ENCODE data around the gene STAP2. TPM values are rescaled to one million over a fixed set of nuclear protein-coding genes. Genes with fewer than 3 reads are reported as not detected.

STAP2 gene, protein sequence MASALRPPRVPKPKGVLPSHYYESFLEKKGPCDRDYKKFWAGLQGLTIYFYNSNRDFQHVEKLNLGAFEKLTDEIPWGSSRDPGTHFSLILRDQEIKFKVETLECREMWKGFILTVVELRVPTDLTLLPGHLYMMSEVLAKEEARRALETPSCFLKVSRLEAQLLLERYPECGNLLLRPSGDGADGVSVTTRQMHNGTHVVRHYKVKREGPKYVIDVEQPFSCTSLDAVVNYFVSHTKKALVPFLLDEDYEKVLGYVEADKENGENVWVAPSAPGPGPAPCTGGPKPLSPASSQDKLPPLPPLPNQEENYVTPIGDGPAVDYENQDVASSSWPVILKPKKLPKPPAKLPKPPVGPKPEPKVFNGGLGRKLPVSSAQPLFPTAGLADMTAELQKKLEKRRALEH
- total RNA-seq (2014; rRNA removed; shearing (Covaris generic)): 73.5 and 96.1 TPM in 2 replicates

DNA sequence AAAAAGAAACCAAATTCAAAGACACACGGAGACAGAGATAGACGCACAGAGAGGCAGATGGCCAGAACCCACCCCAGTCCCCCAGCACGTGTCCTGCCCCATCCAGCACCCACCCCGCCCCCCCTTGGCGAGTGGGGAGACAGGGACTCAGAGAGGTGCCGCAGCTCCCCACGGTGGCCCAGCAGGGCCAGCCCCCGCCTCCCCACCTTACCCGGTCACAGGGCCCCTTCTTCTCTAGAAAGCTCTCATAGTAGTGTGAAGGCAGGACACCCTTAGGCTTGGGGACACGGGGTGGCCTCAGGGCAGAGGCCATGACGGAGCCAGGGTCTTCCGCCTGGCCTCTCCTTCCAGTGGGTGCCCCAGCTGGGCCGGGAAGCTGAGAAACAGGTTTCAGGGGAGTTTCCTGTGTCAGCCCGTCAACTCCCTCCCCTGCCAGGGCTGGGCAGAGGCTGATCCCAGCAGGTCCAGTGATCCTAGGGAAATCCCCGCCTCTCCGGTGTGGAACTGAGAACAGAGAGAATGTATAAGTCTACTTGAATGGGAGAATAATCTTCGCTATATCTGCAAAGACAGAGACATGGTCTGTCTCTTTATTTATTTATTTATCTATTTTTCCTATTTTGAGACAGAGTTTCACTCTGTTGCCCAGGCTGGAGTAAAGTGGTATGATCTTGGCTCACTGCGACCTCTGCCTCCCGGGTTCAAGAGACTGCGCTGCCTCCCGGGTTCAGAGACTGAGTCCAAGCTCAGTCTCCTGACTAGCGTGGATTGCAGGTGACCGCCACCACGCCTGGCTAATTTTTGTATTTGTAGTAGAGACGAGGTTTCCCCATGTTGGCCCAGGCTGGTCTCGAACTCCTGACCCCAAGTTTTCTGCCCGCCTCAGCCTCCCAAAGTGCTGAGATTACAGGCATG lies at the start of gene STAP2:
Gene STAP2 (minus strand): TSS at position 387 of the 915 bp plus-strand sequence. CDS start 74 bp downstream, at position 313.
- peak; percentile 59 for DNase-seq (ENCODE audit: low spot score)

DNA sequence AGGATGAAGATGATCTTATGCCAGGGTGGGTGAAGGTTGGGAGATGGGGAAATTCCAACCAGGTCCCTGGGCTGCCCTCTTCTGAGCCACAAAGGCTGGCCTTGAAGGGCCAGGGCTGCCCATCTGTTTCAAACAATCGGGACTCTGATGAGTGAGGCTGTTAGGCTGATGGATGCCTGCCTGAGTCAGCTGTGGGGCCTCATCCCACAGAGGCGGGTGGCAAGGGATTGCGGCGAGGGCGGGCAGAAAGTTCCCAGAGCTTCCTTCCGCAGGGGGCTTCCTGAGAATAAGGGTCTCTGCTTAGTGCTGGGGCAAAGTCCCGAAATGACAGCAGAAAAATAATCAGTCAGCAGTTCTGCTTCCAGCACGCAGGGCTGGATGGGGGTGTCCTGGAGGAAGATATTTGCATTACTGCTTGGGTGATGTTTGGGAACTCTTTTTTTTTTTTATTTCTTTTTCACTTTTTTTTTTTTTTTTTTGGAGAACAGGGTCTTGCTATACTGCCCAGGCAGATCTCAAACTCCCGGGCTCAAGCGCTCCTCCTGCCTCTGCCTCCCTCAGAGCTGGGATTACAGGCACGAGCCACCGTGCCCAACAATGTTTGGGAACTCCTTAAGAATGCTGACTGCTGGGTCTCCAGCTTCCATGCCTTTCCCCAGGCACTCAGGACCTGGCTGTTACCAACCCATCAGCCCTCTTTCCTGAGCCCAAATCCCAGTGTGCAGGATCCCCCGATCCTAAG lies 47.6 kb upstream of the STAP2 start:
- DNase-seq (ENCODE audit: low spot score): no peak

DNA sequence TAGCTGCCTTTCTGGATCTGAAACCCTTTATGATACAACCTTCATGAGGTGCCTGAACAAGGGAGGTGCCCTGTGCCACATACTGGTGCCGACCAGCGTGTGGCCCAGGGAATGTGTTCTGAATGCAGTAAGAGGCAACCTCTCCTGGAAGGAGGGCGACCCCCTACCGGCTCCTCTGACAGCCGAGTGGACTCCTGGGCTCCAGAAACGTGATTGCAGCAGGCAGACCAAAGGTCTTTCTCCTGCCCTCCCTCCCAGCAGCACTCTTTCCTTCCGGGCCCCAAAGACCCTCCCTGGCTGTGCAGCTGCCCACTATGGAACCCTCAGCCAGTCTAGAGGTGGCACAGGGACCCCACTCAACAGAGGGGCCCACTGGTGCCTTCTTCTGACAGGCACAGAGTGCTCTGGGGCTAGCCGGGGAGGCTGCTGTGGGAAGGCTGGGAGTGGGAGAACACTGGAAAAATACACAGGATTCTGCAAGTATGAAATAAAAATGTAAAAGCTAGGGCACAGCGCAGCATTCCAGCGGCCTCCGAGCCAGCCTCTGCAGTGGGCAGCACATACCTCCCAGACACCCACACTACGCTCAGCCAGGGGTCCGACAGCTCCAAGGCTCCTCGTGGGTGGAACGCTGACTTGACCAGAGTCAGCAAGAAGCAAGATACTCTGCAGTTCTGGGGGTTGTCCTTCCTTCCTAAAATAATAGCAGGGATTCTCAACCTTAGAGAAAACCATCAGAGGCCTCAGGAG lies 46.8 kb upstream of the STAP2 start:
- no peak for DNase-seq (ENCODE audit: low spot score)

DNA sequence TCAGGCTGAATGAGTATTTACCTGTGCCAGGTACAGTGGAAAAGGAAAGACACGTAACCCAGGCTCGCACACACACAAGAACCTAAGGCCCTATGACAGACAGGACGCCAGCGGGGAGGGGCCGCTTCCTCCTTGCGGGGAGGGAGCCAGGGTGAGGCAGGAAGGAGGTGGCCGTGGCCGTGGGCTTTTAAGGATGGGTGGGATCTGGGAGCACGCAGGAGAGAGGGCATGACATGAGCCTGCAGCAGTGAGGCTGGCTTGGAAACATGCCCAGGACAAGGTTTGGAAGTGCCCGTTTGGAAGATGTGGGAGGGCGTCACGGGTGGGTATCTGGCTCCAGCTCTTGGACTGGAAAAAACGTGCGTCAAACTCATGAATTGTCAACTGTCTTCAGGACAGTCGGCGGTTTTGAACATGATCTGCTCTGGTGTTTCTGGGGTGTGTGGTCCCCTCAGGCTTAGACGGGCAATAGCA lies 41.7 kb upstream of the STAP2 start:
- no peak for DNase-seq (ENCODE audit: low spot score)

DNA sequence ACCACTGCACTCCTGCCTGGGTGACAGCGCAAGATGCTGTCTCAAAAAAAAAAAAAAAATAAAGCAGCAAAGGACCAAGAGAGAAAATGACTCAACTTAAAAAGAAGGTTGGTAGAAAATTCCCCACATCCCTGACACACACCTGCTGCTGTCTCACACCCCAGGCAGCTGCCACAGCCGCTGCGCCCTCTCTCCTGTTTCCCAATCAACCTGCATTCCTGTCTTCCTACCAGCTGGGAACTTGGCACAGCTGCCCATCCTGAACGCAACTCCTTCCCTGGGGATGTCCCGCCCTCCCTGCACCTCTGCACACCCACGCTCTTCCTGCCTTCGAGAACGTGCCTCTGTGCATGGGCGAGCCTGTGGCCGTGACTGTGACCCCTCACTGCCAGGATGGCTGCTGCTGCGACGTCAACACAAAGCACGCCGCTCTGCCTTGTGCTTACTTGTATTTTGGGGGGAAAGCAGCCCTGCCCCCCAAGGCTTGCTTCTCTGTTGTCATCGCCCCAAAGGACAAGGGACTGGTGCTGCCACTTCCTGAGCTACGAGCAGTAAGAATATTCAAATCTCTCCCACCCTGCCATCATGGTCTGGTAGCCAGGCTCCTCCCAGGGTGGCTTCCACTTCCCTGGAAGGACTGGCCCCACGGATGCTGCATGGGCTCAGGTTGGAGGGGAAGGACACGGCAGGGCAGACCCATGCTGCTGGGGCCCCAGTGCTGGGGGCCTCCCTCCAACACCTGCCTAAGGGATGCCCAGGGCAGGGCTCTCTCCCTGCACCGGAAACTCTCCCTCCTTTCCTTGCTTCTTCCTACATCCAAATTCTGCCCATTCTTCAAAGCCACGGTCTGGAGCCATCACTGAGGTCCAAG lies 41.0 kb upstream of the STAP2 start:
- peak; percentile 97 for DNase-seq (ENCODE audit: low spot score)

DNA sequence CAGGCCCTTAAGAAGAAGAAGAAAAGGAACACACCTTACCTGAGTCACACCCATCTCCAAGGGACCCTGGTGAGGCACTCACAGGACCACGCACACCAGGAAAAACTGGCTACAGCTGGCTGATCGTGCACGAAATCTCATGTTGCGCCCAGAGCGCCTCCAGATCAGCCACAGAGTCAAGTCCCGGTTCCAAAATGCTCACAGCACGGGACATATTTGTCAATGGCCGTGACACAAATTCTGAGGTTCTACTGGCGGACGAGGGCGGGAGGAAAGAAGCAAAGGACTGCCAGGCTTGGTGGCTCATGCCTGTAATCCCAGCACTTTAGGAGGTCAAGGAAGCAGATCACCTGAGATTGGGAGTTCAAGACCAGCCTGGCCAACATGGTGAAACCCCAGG lies 40.3 kb upstream of the STAP2 start:
- DNase-seq (ENCODE audit: low spot score): no peak

DNA sequence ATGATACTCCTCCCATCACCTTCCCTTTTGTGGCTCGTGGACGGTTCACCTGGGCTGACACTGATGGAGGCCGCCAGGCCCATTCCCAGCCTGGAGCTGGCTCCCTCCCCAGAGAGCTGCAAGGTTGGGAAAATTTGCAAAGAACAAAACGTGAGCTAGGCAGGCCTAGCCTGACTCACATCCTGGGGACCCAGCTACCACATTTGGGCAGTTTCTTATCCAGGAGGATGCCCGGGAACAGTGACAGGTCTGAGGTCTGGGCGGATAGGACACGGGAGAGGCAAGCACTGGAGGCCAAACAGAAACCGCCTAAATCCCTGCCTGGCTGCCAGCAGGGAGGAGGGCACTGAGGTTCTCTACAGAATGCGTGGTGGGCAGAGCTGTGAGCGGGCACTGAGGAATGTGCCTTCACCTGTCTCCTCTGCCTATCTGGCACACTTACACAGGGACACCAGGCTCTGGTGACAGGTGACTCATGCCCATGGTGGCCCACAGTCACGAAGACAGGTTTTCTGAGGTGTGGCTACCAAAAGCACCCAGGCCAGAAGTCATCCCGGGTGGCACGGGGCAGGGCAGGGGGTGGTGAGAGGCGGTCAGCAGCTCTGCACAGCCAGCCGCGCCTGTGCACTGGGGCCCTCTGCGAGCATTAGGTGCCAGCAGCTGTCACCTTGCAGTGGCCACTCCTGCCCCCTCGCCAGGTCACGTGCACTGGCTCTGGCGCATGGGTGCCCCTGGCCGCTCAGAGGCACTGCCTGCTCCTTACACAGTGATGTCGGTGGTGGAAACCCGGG lies 38.6 kb upstream of the STAP2 start:
- peak; percentile 84 for DNase-seq (ENCODE audit: low spot score)

DNA sequence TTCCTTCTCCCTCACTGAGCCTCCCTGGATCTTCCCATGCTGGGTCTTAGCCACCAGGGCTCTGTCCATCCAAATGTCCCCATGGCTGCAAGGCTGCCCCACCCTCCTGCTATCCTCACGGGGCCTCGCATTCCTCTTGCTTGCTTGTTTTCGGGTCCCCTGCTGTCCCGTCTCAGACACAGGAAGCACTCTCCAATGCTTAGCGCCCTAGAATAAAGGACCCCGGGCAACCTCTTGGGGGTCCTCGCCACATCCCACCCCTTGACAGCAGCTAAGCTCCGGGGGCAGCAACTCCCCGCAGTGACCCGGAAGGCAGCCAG lies 38.0 kb upstream of the STAP2 start:
- DNase-seq (ENCODE audit: low spot score): no peak

DNA sequence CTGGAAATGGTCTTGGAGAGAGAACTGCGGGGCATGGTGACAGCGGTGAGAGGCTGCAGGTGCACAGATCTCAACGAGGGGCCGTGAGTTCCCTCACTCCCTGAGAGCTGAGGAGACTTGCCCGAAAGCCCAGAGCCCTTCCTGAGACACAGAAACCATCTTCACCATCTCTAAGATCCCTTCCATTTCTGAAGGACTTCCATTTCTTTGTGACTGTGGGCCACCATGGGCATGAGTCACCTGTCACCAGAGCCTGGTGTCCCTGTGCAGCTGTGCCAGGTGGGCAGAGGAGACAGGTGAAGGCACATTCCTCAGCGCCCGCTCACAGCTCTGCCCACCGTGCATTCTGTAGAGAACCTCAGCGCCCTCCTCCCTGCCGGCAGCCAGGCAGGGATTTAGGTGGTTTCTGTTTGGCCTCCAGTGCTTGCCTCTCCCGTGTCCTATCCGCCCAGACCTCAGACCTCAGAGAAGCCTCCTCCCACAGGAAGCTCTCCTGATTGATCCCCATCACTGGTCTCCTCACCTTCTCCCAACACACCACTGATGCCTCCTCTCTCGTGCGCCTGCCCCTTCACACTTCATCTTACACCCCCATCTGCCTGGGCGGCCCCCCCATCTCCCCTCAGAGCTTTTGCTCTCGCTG lies 37.5 kb upstream of the STAP2 start:
- DNase-seq (ENCODE audit: low spot score): peak; percentile 46

DNA sequence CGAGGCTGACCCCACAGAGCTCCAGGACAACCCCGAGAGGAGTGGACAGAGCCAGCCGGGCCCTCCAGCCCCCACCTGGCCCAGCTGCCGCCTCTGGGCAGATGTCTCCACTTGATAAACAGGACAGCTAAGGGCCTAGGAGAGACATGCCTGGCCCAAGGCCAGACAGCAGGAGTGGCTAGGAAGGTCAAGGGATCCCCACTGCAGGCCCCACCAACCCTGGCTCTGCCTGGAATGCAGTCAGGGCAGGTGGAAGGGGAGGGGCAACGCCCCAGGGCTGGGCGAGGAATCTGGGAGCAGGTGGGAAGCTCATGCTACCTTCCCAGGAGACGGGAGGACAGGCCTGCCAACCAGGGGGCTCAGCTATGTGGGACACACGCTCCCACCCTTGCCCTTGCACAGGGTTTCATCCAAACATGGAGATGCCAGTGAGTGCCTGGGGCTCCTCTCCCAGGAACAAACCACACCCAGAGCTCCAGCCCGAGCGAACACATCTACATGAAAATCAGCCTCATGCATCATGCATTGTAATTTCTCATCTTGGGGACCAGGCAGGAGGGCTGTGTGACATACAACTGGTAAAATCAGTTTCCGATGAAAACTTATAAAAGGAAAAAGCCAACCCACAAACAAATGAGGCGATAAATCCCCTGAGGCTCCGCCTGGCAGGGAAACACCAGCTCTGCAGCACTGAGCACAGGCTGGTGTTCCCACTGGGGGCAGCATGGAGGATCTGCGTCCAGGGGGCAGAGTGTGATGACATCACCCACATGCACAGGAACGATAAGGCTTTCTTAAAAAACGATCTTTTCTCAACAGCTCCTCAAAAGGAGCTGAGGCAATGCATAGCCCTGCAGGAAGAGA lies 36.8 kb upstream of the STAP2 start:
- DNase-seq (ENCODE audit: low spot score): peak; percentile 89

DNA sequence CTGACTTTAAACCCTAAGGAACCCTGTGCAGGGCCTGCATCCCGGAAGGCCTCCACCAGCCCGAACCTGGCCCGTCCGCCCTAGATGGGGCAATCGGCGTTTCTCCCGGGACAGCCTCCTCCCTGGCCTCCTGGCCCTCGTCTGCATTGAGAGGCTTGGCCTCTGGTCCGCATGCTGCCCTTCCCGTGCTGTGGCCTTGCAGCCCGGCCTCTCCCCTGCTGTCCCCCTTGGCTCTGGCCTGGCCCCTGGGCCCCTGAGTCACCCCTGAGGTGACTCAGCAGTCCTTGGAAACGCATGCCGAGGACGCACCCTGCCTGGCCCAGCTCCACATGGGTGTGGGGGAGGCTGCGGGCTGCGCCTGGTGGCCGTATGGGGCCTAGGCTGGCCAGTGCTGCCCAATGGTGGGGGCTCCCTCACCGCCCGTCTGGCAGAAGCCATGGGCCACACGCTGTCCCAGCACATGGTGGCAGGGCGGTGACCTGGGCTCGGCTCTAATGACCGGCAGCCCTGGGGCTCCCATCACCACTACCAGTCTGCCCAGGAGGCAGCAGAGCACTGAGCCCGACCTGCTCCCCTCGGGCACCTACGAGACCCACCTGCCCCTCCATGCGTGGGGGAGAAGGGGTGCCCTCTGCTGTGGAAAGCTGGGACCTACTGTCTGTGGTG lies 36.0 kb upstream of the STAP2 start:
- peak; percentile 90 for DNase-seq (ENCODE audit: low spot score)

DNA sequence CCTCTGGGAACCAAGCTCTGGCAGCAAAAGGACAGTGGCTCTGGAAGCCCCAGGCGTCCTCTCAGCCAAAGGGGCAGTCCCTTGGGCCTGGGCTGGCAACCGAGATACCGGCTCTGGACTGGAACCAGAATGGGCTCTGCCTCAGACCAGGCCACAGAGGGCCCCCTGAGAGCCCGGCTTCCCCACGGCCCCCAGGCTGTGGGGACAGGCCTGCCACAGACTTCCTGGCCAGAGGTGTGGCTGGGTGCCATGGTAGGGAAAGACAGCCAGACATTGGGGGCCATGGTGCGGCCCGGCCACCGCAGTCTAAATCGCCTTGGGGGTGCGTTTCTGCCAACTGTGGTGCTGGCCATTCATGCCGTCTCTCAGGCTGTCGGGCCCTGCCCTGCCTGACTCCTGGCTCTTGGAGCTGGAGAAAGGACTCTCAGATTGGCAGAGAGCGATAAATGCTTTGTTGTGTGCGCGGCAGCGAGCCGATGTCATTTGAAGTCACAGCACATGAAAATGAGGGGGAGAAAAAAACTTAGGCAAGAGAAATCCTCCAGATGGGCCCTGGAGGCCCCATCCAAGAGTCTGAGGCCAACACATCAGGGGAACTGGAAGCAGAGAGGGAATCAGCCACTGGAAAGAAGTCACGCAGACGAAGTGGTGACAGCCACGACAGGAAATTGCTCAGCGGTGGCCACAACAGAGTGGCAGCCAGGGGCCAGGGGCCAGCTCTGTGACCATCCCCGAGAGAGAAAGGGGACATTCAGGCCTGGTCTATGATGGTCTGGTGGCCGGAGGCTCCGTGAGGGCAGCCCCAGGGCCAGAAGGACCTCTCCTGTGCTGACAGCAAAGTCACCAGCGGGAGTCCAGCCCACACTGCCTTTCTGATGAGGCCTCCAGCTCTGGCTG lies 35.2 kb upstream of the STAP2 start:
- peak; percentile 47 for DNase-seq (ENCODE audit: low spot score)

DNA sequence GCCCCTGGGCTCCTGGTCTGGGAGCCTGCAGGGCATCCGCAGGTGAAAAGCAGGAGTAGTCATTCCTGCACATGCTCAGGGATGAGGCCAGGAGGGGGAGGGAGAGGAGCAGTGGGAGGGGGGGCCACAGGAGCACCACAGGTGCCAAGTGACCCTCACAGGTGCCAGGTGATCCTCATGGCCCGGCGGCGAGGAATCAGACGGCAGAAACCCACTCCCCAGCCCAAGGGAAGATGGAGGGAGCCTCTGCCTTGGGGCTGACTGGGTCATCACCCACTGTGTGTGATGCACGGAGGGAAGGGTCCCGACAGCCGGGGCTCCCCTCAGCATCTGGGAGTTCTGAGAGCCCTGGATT lies 34.4 kb upstream of the STAP2 start:
- DNase-seq (ENCODE audit: low spot score): no peak

DNA sequence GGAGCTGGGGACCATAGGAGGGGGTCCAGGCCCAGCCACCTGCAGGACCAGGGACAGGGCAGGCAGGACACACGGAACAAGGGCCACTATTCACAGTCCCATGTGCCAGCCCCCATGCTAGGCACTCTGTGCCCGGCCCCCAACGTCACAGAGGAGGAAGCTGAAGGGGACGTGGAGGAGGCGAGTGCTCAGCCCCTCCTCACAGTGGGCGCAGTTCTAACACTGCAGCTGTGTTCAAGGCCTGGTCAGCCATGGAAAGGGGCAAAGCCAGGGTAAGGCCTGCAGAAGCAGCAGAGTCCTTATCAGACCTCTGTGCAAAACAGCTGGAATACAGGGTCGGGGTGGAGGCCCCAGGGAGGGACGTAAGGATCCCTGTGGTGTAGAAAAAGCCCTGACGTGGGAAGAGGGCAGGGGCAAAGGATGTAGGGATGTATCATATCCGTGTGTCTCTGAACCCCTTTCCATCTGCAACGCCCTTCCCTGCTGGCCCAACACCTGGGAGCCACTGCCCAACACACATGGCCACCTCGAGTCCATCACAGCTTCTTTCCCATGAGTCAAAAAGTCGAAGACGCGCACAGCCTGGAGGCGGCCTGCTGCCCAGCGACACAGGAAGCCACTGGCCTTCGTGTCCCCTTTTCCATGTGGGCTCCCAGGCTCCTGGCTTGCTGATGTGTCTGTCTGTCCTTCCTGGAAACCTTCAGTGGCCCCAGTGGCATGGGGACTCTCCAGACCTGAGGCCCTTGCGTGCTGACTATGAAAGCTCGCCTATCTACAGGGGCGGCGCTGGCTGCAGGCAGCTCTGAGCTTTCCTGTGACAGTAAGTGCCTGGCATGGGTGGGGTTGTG lies 33.8 kb upstream of the STAP2 start:
- no peak for DNase-seq (ENCODE audit: low spot score)
